B cell (primary cell): ENCODE data around the gene VAV2. TPM values are rescaled to one million over a fixed set of nuclear protein-coding genes. Genes with fewer than 3 reads are reported as not detected.

Experiments
- ATAC-seq: fragments of 200-7000 bp; cut with Tn5 transposase; one replicate; pipeline ENCODE4 v1.10.0; 2021; ENCODE audit warnings: low read depth, mild to moderate bottlenecking, moderate number of reproducible peaks, moderate library complexity
- CTCF ChIA-PET: fragments of 350-600 bp; sonication (Branson Sonifier 250); formaldehyde crosslinking; loops from one replicate; lab custom pipeline; 2021; ENCODE audit warnings: antibody characterized with exemption, inconsistent platforms; lab: Charles Lee
- POLR2A ChIA-PET: fragments of 350-600 bp; sonication (Branson Sonifier 250); formaldehyde crosslinking; loops from one replicate; lab custom pipeline; 2021; ENCODE audit warnings: antibody characterized with exemption; lab: Charles Lee
- DNase-seq: peaks from one replicate; pipeline ENCODE4 v3.0.0; 2013
- H2AFZ ChIP-seq: 2 replicates; pipeline ENCODE4 v1.6.1; 2012; ENCODE audit warnings: mild to moderate bottlenecking, low read depth, low read length; ENCODE audit not compliant: insufficient read depth, poor library complexity, severe bottlenecking
- H3K27ac ChIP-seq, 2 donors: 1 replicate in 1 of 2; 2 replicates in 1 of 2; pipeline ENCODE4 v1.5.1; 2012 to 2013; ENCODE audit warnings: low read length in 2 of 2, mild to moderate bottlenecking in 2 of 2, moderate library complexity in 1 of 2
- H3K27me3 ChIP-seq, 4 experiments: fragments of 200-600 bp in 1 of 4; sonication (generic) in 1 of 4; replicated peaks in 1 of 4; 1 replicate in 2 of 4; 2 replicates in 2 of 4; pipeline versions ENCODE4 v1.6.1 to v1.7.0; 2013 to 2016; ENCODE audit warnings: low read length in 3 of 4, mild to moderate bottlenecking in 2 of 4, mixed read lengths in 1 of 4, moderate library complexity in 1 of 4; ENCODE audit not compliant: insufficient read depth in 4 of 4, control insufficient read depth in 3 of 4; ENCODE audit errors: control extremely low read depth in 1 of 4
- H3K36me3 ChIP-seq, 2 experiments: replicated peaks in 1 of 2; 1 replicate in 1 of 2; 2 replicates in 1 of 2; pipeline versions ENCODE4 v1.6.1 to v1.7.1; 2013; ENCODE audit warnings: low read length in 1 of 2; ENCODE audit not compliant: insufficient read depth in 2 of 2, control insufficient read depth in 1 of 2; ENCODE audit errors: control extremely low read depth in 1 of 2, extremely low read depth in 1 of 2
- H3K4me1 ChIP-seq, 2 donors: fragments of 200-600 bp in 1 of 2; sonication (generic) in 1 of 2; 1 replicate in 1 of 2; 2 replicates in 1 of 2; pipeline versions ENCODE4 v1.5.1 to v1.6.1; 2013 to 2017; ENCODE audit warnings: low read length in 2 of 2; ENCODE audit not compliant: control insufficient read depth in 2 of 2, insufficient read depth in 2 of 2
- H3K4me2 ChIP-seq: replicated peaks from 2 replicates; pipeline ENCODE3; 2012; ENCODE audit warnings: mild to moderate bottlenecking, low read depth, low read length; ENCODE audit not compliant: poor library complexity, severe bottlenecking
- H3K4me3 ChIP-seq, 5 experiments: fragments of 200-600 bp in 1 of 5; sonication (generic) in 1 of 5; 1 replicate in 3 of 5; 2 replicates in 2 of 5; pipeline versions ENCODE4 v1.5.1 to v1.7.0; 2011 to 2016; ENCODE audit warnings: low read length in 4 of 5, mild to moderate bottlenecking in 4 of 5, low read depth in 2 of 5, control low read depth in 1 of 5, moderate library complexity in 1 of 5; ENCODE audit not compliant: insufficient read depth in 1 of 5; ENCODE audit errors: control extremely low read depth in 1 of 5, extremely low read depth in 1 of 5
- H3K79me2 ChIP-seq: fragments of 200-600 bp; sonication (generic); one replicate; pipeline ENCODE4 v1.6.0; 2016; ENCODE audit warnings: low read length; ENCODE audit not compliant: control insufficient read depth, insufficient read depth
- H3K9ac ChIP-seq: fragments of 200-600 bp; sonication (generic); 2 replicates; pipeline ENCODE4 v1.6.1; 2017; ENCODE audit warnings: mild to moderate bottlenecking, low read length, moderate library complexity
- H3K9me3 ChIP-seq, 3 donors: one replicate each; pipeline versions ENCODE4 v1.6.1 to v1.7.1; 2013; ENCODE audit warnings: low read length in 2 of 3; ENCODE audit not compliant: control insufficient read depth in 2 of 3, insufficient read depth in 1 of 3; ENCODE audit errors: control extremely low read depth in 1 of 3
- H4K20me1 ChIP-seq: 2 replicates; pipeline ENCODE4 v1.6.0; 2012; ENCODE audit warnings: mild to moderate bottlenecking, low read length; ENCODE audit not compliant: insufficient read depth, control insufficient read depth, poor library complexity, severe bottlenecking
- H3K27ac Mint-ChIP-seq: one replicate; pipeline ENCODE4 v1.8.0; 2021; ENCODE audit warnings: mixed read lengths
- H3K27me3 Mint-ChIP-seq: one replicate; pipeline ENCODE4 v1.8.0; 2021; ENCODE audit warnings: mixed read lengths
- H3K4me1 Mint-ChIP-seq: one replicate; pipeline ENCODE4 v1.8.0; 2021; ENCODE audit warnings: mixed read lengths
- H3K4me3 Mint-ChIP-seq: one replicate; pipeline ENCODE4 v1.8.0; 2021; ENCODE audit warnings: mixed read lengths
- H3K9me3 Mint-ChIP-seq: one replicate; pipeline ENCODE4 v1.8.0; 2022; ENCODE audit warnings: mixed read lengths; ENCODE audit not compliant: insufficient read depth
- EZH2 ChIP-seq: IDR thresholded peaks from 2 replicates; pipeline ENCODE4 v1.6.1; 2012; ENCODE audit warnings: borderline replicate concordance, low read depth, mild to moderate bottlenecking, moderate library complexity, low read length; ENCODE audit not compliant: insufficient read depth, poor library complexity, severe bottlenecking
- WGBS: methylation state at CpG from one replicate; pipeline ENCODE4 v1.1.5; 2013; ENCODE audit warnings: missing lambda C conversion rate; ENCODE audit not compliant: insufficient coverage; 5-methylcytosine and 5-hydroxymethylcytosine counted together
- intact Hi-C: fragments of 100-400 bp; cut with micrococcal nuclease; formaldehyde crosslinking; loops from one replicate; pipeline ENCODE4 v1.10.0; 2022
- polyA plus RNA-seq: library from polyadenylated mRNA; depleted of rRNA; stranded (reverse); fragments of >200 nt; gene quantifications from 2 replicates; pipeline ENCODE4 v1.2.3, GENCODE V29; 2012
- total RNA-seq, 2 donors: library from RNA; stranded (reverse); fragments of 120-200 nt in 1 of 2; gene quantifications; 1 replicate in 1 of 2; 2 replicates in 1 of 2; pipeline versions ENCODE4 v1.2.3 to v1.2.4, GENCODE V29; 2013 to 2022
- TF ChIP-seq, protein P1 (sequence below): fragments of 200-600 bp; IDR thresholded peaks from one replicate; pipeline ENCODE4 v1.8.0; 2022; ENCODE audit warnings: antibody characterized with exemption, mild to moderate bottlenecking

Gene VAV2
- total and polyA plus RNA-seq, 2 donors (not counting 1 experiment from before 2014, with no cell fraction given): 34.4 to 128 TPM

DNA sequence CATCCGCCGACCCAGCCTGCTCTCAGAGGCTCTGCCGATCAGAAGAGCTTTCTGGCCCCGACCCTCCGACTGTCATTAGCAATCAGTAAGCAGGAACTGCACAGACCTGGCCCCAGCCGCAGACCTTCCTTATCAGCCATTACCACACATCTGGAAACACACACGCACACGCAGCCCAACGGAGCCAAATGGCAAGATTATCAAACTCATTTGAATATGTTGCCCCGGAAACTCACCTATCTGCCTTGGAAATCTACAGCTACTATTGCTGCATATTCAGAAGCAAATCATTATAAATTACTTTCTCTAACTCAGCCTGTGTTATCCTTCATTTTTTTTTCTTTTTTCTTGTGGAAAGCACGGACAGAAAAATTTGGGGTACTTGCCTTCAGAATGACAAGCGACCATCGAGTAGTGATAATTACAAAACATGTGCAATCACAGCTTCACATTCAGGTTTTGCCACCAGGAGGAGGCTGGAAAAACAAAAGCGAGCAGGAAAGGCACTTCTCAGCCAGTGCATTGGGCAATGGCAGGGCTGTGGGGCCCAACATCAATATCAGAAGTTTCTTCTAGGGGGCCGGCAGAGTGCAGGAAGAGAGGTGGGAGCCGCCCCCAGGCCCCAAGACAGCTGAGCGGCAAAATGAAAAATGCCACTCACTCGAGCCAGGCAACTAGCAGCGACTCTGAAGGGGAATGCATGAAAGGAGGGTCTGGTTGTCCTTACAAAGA, 122.3 kb downstream of the VAV2 start:
- DNase-seq (peak; percentile 29), ATAC-seq (peak; percentile 47)
- Histone ChIP-seq H3K4me2 (peak overlapping the region; percentile 42), H3K4me1 (peaks cover 11 to 16% of the 10 kb centered on the region in 2 donors), H3K9me3 (peaks cover 0 to 19% (median 9%) of the 10 kb centered on the region in 3 donors), H3K27me3 (no peaks in the 10 kb centered on the region), H3K9ac (peak overlapping the region; percentile 19), H3K79me2 (peaks cover 96% of the 10 kb centered on the region), H3K36me3 (peaks cover 0 to 8% of the 10 kb centered on the region in 2 experiments), H4K20me1 (peaks cover 96% of the 10 kb centered on the region), H3K27ac (peak overlapping the region in 1 of 2 donors; percentile 10), H2AFZ (no peak overlapping the region), H3K4me3 (peak overlapping the region in 1 of 5 experiments; percentile 38)
- CTCF ChIA-PET: interaction anchor here (1.3 to 2.1 kb wide), 3 partner anchors 87 to 125 kb away, joined by 4 to 6 read pairs (median 5); no protein-coding TSS in a partner anchor
- Mint-ChIP-seq H3K4me1 (peaks cover 42% of the 10 kb centered on the region), H3K4me3 (peak overlapping the region; percentile 61), H3K27ac (peak overlapping the region; percentile 21), H3K27me3 (no peaks in the 10 kb centered on the region), H3K9me3 (peaks cover 7% of the 10 kb centered on the region)
- POLR2A ChIA-PET: interaction anchor here (0.6 to 0.9 kb wide), 2 partner anchors 93 to 104 kb away, joined by 3 to 4 read pairs; no protein-coding TSS in a partner anchor
- WGBS: 20% methylated on average over 19 of the region's 19 CpGs
- intact Hi-C loops: no loop called here
- TF ChIP-seq, protein P1, sequence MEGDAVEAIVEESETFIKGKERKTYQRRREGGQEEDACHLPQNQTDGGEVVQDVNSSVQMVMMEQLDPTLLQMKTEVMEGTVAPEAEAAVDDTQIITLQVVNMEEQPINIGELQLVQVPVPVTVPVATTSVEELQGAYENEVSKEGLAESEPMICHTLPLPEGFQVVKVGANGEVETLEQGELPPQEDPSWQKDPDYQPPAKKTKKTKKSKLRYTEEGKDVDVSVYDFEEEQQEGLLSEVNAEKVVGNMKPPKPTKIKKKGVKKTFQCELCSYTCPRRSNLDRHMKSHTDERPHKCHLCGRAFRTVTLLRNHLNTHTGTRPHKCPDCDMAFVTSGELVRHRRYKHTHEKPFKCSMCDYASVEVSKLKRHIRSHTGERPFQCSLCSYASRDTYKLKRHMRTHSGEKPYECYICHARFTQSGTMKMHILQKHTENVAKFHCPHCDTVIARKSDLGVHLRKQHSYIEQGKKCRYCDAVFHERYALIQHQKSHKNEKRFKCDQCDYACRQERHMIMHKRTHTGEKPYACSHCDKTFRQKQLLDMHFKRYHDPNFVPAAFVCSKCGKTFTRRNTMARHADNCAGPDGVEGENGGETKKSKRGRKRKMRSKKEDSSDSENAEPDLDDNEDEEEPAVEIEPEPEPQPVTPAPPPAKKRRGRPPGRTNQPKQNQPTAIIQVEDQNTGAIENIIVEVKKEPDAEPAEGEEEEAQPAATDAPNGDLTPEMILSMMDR: no peak
- TF ChIP-seq EZH2: no peak

DNA sequence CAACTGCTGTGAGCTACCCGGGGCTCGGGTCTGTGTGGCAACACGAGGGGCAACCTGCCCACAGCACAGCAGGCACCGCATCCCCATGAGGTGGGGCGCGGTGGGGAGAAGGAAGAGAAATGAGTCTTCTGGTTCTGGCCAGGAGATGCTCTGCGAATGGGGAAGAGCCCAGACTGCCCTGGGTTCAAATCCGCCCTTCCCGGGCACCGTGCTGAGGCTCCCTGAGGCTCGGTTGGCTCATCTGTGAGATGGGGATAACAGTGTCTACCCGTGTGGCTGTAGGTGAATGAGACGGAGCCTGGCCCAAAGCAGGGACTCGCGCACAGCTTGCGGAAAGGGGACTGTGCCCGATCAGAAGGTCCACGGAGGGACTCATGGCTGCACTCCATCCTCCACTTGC, 123.9 kb downstream of the VAV2 start:
- ChIA-PET POLR2A (no interaction called here), CTCF (interaction anchor here (1.6 kb wide), 1 partner anchor 125 kb away, joined by 4 read pairs; no protein-coding TSS in a partner anchor)
- Histone ChIP-seq H3K27me3 (no peaks in the 10 kb centered on the region), H4K20me1 (peaks cover 96% of the 10 kb centered on the region), H3K4me1 (peaks cover 17 to 27% of the 10 kb centered on the region in 2 donors), H3K4me2 (no peak overlapping the region), H3K9ac (no peak overlapping the region), H3K4me3 (no peak overlapping the region), H3K36me3 (peaks cover 0 to 9% of the 10 kb centered on the region in 2 experiments), H3K27ac (no peak overlapping the region), H3K9me3 (peaks cover 0 to 22% (median 9%) of the 10 kb centered on the region in 3 donors), H3K79me2 (peaks cover 96% of the 10 kb centered on the region), H2AFZ (no peak overlapping the region)
- no peak for DNase-seq
- no peak for ATAC-seq
- TF ChIP-seq, protein P1: no peak
- TF ChIP-seq EZH2: no peak
- Mint-ChIP-seq H3K27ac (no peak overlapping the region), H3K9me3 (peaks cover 7% of the 10 kb centered on the region), H3K4me1 (peaks cover 42% of the 10 kb centered on the region), H3K4me3 (no peak overlapping the region), H3K27me3 (no peaks in the 10 kb centered on the region)
- WGBS: 96% methylated on average over 18 of the region's 18 CpGs
- intact Hi-C loops: no loop called here
